GM19438 (cell line): ENCODE data around the gene KPNA2.
"Not testable (repeated sequence)": the region's sequence is repeated elsewhere in the genome, so short reads cannot be mapped to it uniquely, and the experiment has no call there.

ENCODE experiments used
- ATAC-seq: cut with Tn5 transposase; IDR thresholded peaks from one replicate; pipeline ENCODE4 v1.9.1; 2021; ENCODE audit warnings: low read depth; ENCODE audit not compliant: unreplicated experiment

The KPNA2 gene

DNA sequence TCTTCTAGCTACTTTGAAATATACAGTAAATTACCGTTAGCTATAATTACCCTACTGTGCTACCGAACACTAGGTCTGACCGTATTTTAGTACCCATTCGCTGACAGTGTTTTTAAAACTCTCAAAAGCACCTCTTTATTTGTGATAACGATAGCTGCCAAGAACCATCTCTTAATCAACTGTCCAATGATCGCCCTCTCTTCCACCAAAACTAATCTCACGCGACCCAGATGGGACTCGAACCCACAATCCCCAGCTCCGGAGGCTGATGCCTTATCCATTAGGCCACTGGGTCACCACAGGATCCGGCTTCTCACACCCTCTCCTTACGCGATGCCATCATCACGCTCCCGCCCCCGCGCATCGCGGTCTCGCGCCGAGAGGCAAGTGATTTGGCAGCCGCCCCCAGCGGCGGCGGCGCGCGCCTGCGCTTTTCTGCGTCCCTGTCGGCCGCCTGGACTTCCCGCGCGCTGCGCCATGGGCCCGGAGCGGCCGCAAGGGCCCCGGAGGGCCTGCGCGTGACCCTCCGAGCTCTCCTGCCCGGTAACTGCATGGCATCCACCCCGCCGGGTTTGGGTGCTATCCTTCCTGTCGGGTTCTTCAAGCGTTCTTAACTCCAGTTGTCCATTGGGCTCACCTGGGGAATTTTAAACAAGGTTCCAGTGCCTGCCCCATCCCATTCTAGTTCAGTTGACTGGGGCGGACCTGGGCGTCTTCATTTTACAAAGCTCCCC lies 15.7 kb upstream of the KPNA2 start:
- ATAC-seq = peak; percentile 89

DNA sequence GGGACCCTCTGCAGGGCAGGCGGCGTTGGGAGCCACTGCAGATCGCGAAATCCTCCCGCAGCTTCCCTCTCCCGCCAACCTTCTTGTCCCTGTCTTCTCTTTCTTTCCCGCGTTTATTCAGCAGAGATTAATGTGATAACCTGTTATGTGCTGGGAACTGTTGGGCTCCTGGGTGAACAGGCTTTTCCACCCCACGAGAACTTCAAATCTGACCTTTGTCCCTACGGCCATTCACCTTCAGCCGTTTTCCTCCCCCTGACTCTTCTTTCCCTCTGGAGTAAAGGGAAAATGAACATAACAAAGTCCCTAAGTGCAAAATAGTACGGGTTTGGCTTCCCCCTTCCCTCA lies 15.2 kb upstream of the KPNA2 start:
- peak; percentile 22 for ATAC-seq

DNA sequence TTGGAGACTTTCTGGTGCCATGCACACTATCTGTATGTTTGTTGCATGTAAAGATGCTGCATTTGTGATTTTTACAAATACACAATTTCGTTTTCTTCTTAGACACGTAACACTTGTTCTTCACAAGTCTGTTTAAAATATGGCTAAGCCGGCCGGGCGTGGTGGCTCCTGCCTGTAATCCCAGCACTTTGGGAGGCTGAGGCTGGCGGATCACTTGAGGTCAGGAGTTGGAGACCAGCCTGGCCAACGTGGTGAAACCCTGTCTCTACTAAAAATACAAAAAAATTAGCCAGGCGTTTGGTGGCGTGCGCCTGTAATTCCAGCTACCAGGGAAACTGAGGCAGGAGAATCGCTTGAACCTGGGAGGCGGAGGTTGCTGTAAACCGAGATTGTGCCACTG lies 14.7 kb upstream of the KPNA2 start:
- ATAC-seq = not testable (repeated sequence)

DNA sequence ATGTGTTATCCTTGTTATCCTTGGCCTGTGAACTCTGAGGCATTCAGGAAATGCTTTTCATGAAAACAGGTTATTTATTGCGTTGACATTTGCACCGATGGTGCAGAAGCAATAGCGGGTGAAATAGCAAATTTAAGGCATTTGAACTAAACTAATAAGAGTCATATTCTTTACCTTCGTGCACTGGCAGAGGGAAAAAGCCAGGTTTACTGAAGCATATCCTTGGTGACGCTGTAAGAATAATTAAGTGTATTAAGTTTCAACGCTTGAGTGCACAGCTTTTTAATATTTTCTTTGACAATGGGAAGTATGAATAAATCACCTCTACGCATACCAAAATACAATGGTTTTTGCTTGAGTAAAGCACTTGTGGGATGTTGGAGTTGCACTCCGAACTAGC lies 13.6 kb upstream of the KPNA2 start:
- no peak for ATAC-seq

DNA sequence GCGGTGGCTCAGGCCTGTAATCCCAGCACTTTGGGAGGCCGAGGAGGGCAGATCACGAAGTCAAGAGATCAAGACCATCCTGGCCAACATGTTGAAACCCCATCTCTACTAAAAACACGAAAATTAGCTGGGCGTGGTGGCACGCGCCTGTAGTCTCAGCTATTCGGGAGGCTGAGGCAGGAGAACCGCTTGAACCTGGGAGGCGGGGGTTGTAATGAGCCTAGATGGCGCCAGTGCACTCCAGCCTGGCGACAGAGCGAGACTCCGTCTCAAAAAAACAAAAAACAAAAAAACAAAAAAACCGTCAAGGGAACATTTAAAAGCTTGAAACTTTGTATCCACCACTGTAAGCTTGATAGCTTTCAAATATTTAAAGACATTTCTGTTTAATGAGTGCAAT lies 13.0 kb upstream of the KPNA2 start:
- ATAC-seq = not testable (repeated sequence)

DNA sequence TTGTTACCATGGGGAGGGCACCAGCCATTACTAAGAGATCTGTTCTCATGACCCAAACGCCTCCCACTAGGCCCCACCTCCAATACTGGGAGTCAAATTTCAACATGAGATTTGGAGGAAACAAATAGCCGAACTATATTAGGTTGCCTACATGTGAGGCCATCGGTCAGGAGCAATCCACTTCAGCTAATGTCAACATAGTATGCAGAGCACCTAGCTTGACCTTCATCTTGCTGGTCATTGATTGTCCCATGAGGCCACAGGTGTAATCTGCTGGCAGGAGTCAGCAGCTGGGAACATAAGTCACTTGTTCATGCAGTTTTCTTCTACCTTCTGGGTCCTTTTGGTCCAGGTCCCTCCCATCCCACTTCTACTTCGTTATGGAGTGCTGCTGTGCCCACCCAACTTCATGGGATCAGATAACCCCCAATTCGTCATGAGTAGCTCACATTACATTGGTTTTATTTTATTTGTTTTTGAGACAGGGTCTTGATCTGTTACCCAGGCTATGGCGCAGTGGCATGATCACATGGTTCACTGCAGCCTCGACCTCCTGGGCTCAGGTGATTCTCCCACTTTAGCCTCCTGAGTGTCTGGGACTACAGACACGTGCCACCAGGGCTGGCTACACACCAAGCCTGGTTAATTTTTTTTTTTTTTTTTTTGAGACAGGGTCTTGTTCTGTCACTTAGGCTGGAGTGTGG lies 5.9 kb upstream of the KPNA2 start:
- ATAC-seq = no peak

DNA sequence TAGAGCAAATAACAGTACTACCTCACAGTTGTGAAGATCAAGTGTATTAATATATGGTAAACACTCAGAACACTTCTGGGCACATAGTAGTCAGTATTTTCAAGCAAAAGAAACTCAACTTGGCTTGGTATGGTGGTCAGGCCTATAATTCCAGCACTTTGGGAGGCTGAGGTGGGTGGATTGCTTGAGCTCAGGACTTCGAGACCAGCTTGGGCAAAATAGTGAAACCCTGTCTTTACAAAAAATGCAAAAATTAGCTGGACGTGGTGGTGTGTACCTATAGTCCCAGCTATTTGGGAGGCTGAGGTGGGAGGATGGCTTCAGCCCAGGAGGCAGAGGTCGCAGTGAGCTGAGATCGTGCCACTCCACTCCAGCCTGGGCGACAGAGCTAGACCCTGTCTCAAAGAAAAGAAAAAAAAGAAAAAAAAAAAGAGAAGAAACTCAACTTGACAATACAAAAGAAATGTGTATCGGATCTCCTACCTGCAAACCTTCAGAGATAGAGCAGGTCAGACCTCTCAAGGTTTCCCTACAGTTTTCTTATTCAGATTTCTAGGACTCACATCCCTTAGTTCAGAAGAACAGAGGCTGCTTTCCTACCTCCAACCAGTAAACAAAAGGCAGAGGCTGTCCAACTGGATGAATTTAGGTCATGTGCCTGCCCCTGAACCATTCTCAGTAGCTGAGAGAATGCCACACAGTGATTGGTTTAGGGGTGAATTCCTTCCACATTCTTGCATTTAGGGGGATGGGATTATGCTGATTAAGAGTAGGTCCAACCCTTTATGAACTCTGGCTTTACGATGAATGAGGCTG lies 1.7 kb upstream of the KPNA2 start:
- ATAC-seq = no peak

DNA sequence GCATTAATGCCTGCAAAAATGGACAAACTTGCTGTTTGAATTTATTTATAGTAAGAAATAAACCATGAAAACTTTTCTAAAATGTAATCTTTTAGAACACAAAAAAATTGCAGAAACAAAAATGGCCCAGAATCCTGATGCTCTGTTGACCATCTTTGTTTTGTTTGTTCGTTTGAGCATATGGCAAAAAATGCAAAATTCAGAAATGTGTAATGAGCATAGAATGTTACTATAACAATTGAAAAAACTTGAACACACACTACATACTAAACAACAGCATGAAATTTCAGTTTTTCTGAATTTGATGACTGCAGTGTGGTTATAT lies 1.1 kb upstream of the KPNA2 start:
- no peak for ATAC-seq

DNA sequence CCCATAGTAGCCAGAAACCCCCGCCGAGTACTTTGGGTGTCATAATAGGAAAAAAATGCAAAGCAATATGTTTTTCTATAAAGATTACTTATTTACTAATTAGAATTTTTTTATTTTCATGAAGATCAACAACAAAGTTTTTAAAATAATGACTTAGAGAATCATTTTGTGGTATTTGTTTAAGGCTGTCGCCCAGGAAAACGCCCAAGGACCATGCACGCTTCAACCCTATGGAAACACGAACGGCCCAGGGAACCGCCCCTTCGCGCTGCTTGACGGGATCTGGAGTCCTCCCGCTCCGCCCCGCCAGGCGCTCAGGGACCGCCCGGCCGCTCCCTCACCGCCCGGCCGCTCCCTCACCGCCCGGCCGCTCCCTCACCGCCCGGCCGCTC lies 408 bp upstream of the KPNA2 start:
- peak; percentile 84 for ATAC-seq

DNA sequence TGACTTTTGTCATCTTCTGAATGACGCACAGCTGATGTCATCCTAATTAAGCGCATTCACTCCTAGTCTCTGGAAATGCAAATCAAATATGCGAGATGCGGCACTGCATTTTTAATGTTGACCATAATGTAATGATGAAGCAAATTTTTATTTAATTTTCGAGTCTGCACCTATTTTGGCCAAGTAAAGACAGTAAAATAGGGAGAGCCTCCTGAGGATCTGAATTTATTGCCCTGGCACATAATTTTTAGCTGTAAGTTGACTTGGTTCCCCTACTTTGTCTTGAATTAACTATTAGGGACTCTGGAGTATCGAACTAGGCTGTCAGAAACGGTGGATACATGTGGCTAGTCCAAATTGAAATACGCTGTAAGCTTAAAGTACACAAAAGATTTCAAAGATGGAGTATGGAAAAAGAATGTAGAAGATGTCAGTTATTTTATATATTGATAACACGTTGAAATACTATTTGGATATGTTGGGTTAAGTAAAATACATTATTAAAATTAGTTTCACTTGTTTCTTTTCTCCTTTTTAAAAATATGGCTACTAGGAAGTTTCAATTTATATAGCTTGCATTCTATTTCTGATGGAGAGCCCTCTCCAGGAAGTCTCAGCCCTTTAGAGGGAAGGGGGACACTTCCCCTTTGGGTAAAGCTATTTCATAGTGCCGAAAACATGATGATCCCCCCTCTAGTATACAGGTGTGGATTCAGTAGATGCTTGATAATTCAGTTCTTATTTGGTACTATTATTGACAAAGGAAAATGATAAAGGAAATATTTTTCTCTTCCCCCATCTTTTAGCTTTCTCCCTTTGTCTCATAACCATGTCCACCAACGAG lies 991 bp downstream of the KPNA2 start:
- ATAC-seq = no peak

DNA sequence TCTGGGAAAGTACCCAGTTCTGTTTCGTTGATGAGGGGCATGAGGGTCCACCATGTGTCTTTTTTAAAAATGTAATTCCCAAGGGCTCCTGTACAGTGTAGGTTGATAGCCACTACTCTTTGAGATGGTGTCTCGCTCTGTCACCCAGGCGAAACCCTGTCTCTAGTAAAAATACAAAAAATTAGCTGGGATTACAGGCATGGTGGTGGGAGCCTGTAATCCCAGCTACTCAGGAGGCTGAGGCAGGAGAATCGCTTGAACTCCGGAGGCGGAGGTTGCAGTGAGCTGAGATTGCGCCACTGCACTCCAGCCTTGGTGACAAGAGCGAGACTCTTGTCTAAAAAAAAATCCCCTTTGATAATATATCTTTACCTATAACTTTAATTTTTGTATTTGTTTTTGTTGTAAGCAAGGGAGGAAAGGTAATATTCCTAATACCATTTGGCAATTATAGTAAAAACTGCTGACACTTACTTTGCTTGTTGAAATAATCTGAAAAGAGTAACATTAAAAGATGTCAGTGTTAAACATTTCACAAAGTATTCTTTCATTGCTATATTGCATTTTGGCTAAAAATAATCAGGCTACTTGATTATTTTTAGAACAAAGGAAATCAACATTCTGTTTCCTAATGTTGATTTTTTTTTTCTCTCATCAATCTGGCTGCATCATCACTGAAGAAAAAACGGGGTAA lies 11.8 kb downstream of the KPNA2 start:
- ATAC-seq = no peak

DNA sequence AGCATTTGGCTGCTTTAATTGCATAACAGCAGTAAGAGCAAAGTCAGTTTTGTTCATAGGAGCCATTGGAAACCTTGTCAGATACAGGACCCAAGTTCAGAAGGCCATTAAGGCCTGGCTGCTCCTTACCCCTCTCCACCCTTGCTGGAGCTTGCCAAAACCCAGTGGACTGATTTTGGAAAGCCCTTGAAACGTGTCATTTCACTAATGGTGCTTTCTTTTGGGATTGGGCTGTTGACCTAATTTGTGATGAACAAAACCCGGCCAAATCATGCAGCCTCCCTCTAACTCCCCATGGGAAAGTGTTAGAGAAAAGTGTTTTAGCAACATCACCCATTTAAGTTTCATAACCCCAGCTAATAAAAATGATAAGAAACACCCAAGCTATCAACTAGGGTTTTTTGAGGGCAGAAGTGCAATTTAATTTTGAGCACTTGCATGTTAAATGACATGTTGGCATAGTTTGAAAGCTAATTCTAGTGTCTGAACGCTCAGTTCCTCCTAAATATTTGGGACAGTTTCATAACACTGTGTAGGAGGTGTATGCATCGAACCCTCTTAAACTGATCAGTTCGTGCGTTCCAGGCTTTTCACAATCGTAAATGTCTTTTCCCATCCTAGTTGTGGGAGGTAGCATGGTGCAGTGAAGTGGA lies 12.5 kb downstream of the KPNA2 start:
- ATAC-seq = not testable (repeated sequence)

DNA sequence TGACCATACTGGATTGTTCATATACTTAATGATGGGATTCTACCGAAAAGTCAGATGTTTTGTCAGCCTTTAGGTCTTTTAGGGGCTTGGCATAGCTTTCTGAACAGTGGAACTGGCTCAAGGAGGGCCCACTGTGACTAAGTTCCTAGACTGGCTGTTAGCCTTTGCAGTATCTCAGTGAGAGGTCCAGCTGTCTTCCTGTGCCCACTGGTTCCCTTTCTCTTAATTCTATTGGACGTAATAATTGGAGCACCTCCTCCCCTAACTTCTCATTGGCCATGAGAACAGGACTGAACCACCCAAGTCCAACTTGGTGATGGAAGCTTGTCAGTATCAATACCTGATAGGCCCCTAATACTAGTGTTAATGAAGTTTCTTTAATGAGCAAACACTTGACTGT lies 13.5 kb downstream of the KPNA2 start:
- ATAC-seq = no peak

DNA sequence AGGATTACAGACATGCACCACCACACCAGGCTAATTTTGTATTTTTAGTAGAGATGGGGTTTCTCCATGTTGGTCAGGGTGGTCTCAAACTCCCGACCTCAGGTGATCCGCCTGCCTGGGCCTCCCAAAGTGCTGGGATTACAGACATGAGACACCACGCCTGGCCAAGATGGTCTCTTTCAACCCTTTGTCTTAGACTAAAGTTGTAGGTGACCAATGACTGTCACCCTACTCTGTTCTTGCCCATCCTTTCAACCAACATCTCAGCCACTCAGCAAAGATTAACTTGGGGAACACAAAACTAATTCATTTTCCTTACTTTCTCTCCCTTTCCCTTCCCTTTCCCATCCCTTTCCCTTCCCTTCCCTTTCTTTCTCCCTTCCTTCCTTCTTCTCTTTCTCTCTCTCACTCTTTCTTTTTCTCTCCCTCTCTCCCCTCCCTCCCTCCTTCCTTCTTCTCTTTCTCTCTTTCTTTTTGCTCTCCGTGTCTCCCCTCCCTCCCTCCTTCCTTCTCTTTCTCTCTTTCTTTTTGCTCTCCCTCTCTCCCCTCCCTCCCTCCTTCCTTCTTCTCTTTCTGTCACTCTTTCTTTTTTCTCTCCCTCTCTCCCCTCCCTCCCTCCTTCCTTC lies 14.4 kb downstream of the KPNA2 start:
- not testable (repeated sequence) for ATAC-seq

DNA sequence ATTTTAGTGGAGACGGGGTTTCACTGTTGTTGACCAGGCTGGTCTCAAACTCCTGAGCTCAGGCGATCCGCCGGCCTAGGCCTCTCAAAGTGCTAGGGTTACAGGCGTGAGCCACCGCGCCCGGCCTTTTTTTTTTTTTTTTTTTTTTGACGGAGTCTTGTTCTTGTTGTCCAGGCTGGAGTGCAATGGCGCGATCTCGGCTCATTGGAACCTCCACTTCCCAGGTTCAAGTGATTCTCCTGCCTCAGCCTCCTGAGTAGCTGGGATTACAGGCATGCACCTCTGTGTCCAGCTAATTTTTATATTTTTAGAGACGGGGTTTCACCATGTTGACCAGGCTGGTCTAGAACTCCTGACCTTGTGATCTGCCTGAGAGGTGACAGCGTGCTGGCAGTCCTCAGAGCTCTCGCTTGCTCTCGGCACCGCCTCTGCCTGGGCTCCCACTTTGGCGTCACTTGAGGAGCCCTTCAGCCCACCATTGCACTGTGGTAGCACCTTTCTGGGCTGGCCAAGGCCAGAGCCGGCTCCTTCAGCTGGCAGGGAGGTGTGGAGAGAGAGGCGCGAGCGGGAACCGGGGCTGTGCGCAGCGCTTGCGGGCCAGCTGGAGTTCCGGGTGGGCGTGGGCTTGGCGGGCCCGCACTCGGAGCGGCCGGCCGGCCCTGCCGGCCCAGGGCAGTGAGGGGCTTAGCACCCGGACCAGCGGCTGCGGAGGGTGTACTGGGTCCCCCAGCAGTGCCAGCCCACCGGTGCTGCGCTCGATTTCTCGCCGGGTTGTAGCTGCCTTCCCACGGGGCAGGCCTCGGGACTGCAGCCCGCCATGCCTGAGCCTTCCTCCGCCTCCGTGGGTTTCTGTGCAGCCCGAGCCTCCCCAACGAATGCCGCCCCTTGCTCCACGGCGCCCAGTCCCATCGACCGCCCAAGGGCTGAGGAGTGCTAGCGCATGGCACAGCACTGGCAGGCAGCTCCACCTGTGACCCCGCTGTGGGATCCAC lies 16.1 kb downstream of the KPNA2 start:
- ATAC-seq = not testable (repeated sequence)

DNA sequence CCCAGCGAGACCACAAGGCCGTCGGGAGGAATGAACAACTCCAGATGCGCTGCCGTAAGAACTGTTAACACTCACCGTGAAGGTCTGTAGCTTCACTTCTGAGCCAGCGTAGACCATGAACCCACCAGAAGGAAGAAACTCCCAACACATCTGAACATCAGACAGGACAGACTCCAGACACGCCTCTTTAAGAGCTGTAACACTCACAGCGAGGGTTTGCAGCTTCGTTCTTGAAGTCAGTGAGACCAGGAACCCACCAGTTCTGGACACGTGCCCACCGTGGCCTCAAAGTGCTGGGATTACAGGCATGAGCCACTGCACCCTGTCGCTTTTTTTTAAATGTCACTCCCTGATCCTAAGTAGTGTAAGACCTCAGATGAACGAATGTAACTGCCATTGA lies 17.3 kb downstream of the KPNA2 start:
- no peak for ATAC-seq

DNA sequence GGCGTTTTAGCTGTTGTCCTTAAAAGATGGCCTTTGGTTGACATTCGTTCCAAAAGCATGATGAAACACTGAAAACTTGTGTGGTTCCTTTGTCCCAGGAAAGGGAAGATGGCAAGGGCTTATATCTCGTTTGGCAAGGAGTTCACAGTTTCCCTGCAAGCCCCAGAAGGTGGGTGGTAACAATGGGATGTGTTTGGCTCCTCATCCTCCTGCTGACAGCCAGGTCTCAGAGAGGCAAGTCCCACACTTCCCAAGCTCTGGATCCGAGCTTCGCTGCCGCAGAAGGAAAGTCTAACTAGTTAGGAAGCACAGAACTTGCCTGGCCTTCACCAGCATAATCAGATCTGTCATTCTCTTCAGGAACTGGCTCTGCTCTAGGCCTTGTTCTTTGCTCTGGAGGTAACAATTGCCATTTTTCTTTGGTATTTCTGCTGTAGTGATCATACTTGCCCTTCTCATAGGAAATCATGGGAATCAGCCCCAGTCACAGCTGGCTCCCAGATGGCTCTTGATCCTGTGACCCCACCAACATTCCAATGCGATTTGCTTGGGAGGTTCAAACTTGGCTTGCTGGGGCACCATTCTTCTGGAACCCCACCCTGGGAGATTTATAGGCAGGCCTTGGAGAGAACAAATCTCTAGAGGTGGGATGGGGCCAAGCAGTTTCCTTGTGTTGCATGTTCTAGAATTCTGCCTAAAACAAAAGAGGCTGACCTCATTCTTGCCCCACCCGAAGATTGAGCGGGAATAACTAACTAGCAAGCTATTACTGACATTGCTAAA lies 17.9 kb downstream of the KPNA2 start:
- ATAC-seq = no peak
